K562 (cell line): Measurements from ENCODE around the gene AKAP12. TPM values are rescaled to one million over a fixed set of nuclear protein-coding genes. Genes with fewer than 3 reads are reported as not detected.

Experiments used
- ATAC-seq: fragments of 200-7000 bp; cut with Tn5 transposase; 3 replicates; pipeline ENCODE4 v1.9.1; 2020; ENCODE audit warnings: moderate library complexity
- BruUV-seq: library from RNA; stranded (reverse); fragments of 400-500 nt; replicated peaks from 2 replicates; lab custom pipeline; 2021; lab: Mats Ljungman, UMichigan
- CTCF ChIA-PET: fragments of 300-600 bp; formaldehyde crosslinking; extraction: SDS; loops from one replicate; lab custom pipeline; 2021; ENCODE audit warnings: low intra/inter-chr PET ratio; lab: Yijun Ruan, JAX
- POLR2A ChIA-PET: fragments of 300-600, 350-650 bp; sonication (Branson Sonifier 250); formaldehyde crosslinking; extraction: SDS; loops from one replicate; lab custom pipeline; 2021; ENCODE audit warnings: antibody characterized with exemption, inconsistent platforms; lab: Yijun Ruan, JAX
- DNase-seq, 4 experiments: peaks; one replicate each; pipeline versions ENCODE4 v3.0.0 to v3.0.0-alpha.2; 2011 to 2018; ENCODE audit warnings: low spot score in 3 of 4, mixed read lengths in 3 of 4; ENCODE audit errors: extremely low read depth in 1 of 4
- FAIRE-seq: peaks from 2 replicates; lab custom pipeline; 2011; peaks lifted over from hg19 to GRCh38; lab: Jason Lieb, UNC
- H2AFZ ChIP-seq: 2 replicates; pipeline ENCODE4 v1.6.0; 2011; ENCODE audit warnings: low read depth, low read length, control low read depth, inconsistent platforms
- H3K27ac ChIP-seq: fragments of 200-600 bp; 3 replicates; pipeline ENCODE4 v1.8.0; 2011; ENCODE audit warnings: low read depth, mild to moderate bottlenecking, control low read depth, inconsistent platforms, low read length, moderate library complexity, mixed read lengths; ENCODE audit errors: extremely low read depth
- H3K27me3 ChIP-seq, 2 experiments: fragments of 300-600 bp in 1 of 2; 2 replicates in 1 of 2; 3 replicates in 1 of 2; pipeline versions ENCODE4 v1.6.0 to v1.8.0; 2011; ENCODE audit warnings: inconsistent platforms in 2 of 2, low read length in 2 of 2, mild to moderate bottlenecking in 1 of 2, mixed read lengths in 1 of 2, moderate library complexity in 1 of 2; ENCODE audit not compliant: control insufficient read depth in 2 of 2, insufficient read depth in 2 of 2
- H3K36me3 ChIP-seq: fragments of 300-600 bp; 3 replicates; pipeline ENCODE4 v1.8.0; 2011; ENCODE audit warnings: mild to moderate bottlenecking, low read length, inconsistent platforms; ENCODE audit not compliant: control insufficient read depth, insufficient read depth
- H3K4me1 ChIP-seq, 2 experiments: fragments of 200-600 bp in 1 of 2; replicated peaks in 1 of 2; 2 replicates in 1 of 2; 3 replicates in 1 of 2; pipeline versions ENCODE4 v1.5.1 to v1.8.0; 2011; ENCODE audit warnings: inconsistent platforms in 2 of 2, low read length in 2 of 2, mild to moderate bottlenecking in 1 of 2, mixed read lengths in 1 of 2, moderate library complexity in 1 of 2; ENCODE audit not compliant: control insufficient read depth in 2 of 2, insufficient read depth in 2 of 2
- H3K4me2 ChIP-seq: 2 replicates; pipeline ENCODE4 v1.6.1; 2011; ENCODE audit warnings: low read length, control low read depth, inconsistent platforms, mixed read lengths; ENCODE audit not compliant: insufficient read depth
- H3K4me3 ChIP-seq: fragments of 200-600 bp; sonication (generic), shearing (Covaris generic); 2 replicates; pipeline ENCODE4 v1.5.1; 2016; ENCODE audit warnings: control low read depth, inconsistent platforms
- H3K79me2 ChIP-seq: fragments of 200-600 bp; 3 replicates; pipeline ENCODE4 v1.8.0; 2011; ENCODE audit warnings: low read length, inconsistent platforms; ENCODE audit not compliant: control insufficient read depth, insufficient read depth
- H3K9ac ChIP-seq, 2 experiments: 2 replicates each; pipeline versions ENCODE4 v1.6.0 to v1.6.1; 2011; ENCODE audit warnings: low read depth in 2 of 2, low read length in 2 of 2, control low read depth in 1 of 2, inconsistent platforms in 1 of 2, mild to moderate bottlenecking in 1 of 2, mixed read lengths in 1 of 2; ENCODE audit not compliant: insufficient read depth in 1 of 2
- H3K9me1 ChIP-seq: one replicate; pipeline ENCODE4 v1.6.0; 2011; ENCODE audit warnings: inconsistent platforms, mild to moderate bottlenecking, low read length, moderate library complexity; ENCODE audit not compliant: control insufficient read depth, insufficient read depth
- H3K9me3 ChIP-seq: replicated peaks from 2 replicates; pipeline ENCODE4 v1.5.1; 2011; ENCODE audit warnings: low read depth, low read length, inconsistent platforms; ENCODE audit not compliant: control insufficient read depth, insufficient read depth
- H4K20me1 ChIP-seq: replicated peaks from 2 replicates; pipeline ENCODE4 v1.6.1; 2011; ENCODE audit warnings: low read length, inconsistent platforms, mixed read lengths; ENCODE audit not compliant: control insufficient read depth, insufficient read depth
- BMI1 ChIP-seq: fragments of 150-350 bp; IDR thresholded peaks from 2 replicates; pipeline ENCODE4 v1.6.1; 2014; ENCODE audit warnings: low read length
- CBX2 ChIP-seq: fragments of 200-600 bp; sonication (generic); IDR thresholded peaks from one replicate; pipeline ENCODE4 v1.6.1; 2012; ENCODE audit warnings: mild to moderate bottlenecking, low read length, inconsistent platforms; ENCODE audit not compliant: insufficient read depth, poor library complexity, severe bottlenecking
- CBX8 ChIP-seq: fragments of 200-600 bp; sonication (generic); IDR thresholded peaks from 2 replicates; pipeline ENCODE4 v1.6.1; 2012; ENCODE audit warnings: borderline replicate concordance, mixed run types, low read depth, mild to moderate bottlenecking, moderate library complexity, mixed read lengths, low read length, control low read depth, inconsistent platforms; ENCODE audit not compliant: poor library complexity, severe bottlenecking; ENCODE audit errors: extremely low read depth
- RNF2 ChIP-seq: sonication (generic); IDR thresholded peaks from 2 replicates; pipeline ENCODE4 v1.6.1; 2016
- ZFP36 ChIP-seq: fragments of 150-350 bp; IDR thresholded peaks from 2 replicates; pipeline ENCODE4 v1.6.1; 2018; ENCODE audit warnings: low read length, low read depth; ENCODE audit not compliant: partially characterized antibody
- WGBS: fragments of 100-300 bp; shearing (Covaris generic); methylation state at CpG from one replicate; pipeline ENCODE4 v1.1.6; 2016; ENCODE audit warnings: low coverage, mixed read lengths; ENCODE audit not compliant: insufficient coverage; ENCODE audit errors: missing lambda C conversion rate; 5-methylcytosine and 5-hydroxymethylcytosine counted together
- in situ Hi-C: fragments of 300-500 bp; cut with MboI; formaldehyde crosslinking; loops from 4 replicates; pipeline ENCODE4 v1.15.0; 2018; ENCODE audit warnings: inconsistent platforms, mixed read lengths
- intact Hi-C: fragments of 100-400 bp; cut with micrococcal nuclease; formaldehyde crosslinking; loops from 2 replicates; pipeline ENCODE4 v1.14.2; 2022
- polyA plus RNA-seq, 8 experiments: library from polyadenylated mRNA; depleted of rRNA in 4 of 8; stranded (reverse) in 5 of 8; unstranded in 3 of 8; fragments of >200 nt; fragmentation: Nextera tagmentation in 2 of 8; fragmentation: Illumina TruSeq in 1 of 8; extraction: Ambion mirVana in 2 of 8; extraction: Trizol in 1 of 8; gene quantifications; 2 replicates each; pipeline versions ENCODE4 v1.2.1 to v1.2.3, GENCODE V29; 2011 to 2014; ENCODE audit warnings: inconsistent platforms in 1 of 8, missing spikeins in 1 of 8
- total RNA-seq, 7 experiments: library from RNA; depleted of rRNA in 6 of 7; stranded (reverse); fragments of >200 nt in 6 of 7; fragmentation: Illumina TruSeq in 2 of 7; extraction: Trizol in 2 of 7; gene quantifications; 2 replicates each; pipeline versions ENCODE4 v1.2.1 to v1.2.3, GENCODE V29; 2011 to 2021; ENCODE audit warnings: low replicate concordance in 1 of 7
- TF ChIP-seq, protein P1 (sequence below): fragments of 250-450 bp; sonication (Bioruptor Pico); IDR thresholded peaks from 2 replicates; pipeline ENCODE4 v1.5.1; 2021; ENCODE audit warnings: mild to moderate bottlenecking

Gene AKAP12
- total and polyA plus RNA-seq, 9 of the 15 experiments (the other 6 are each of a cell fraction or from before 2014, with no cell fraction given), result 0.08 to 2.0 (median 0.62) TPM

DNA sequence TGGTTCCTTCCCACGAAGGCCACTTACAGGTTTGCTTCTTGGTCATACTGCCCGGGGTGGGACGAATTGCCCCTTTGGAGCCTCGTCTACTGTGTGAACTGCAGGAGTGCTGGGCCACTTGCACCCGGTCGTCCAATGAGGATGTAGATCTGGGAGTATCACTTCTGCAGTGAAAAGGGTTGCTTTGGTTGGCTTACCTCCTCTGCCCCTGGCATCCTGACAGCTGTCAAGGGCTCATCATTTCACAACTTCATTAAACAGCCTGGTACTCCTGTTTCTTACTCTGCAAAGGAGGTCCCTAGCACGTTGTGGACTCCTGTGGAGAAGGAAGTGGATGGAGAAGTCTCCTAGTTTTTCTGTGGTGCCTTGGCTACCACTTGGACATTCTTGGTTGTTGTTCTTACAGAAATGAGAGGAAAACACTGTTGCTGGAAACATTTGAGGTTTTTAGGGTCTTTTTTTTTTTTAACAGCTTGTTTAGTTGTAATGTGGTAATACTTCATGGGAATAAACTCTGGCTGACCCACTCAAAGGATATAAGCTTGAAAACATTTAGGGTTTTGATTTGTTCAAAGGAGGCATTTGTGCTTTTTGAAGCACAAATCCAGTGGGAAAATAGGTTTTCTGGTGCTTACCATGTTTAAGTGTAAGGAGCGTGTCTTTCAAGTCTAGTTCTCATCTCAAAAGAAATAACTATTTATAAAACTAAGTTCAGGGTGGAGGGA, 60.7 kb downstream of the AKAP12 start (continued):
- TF ChIP-seq, protein P1, sequence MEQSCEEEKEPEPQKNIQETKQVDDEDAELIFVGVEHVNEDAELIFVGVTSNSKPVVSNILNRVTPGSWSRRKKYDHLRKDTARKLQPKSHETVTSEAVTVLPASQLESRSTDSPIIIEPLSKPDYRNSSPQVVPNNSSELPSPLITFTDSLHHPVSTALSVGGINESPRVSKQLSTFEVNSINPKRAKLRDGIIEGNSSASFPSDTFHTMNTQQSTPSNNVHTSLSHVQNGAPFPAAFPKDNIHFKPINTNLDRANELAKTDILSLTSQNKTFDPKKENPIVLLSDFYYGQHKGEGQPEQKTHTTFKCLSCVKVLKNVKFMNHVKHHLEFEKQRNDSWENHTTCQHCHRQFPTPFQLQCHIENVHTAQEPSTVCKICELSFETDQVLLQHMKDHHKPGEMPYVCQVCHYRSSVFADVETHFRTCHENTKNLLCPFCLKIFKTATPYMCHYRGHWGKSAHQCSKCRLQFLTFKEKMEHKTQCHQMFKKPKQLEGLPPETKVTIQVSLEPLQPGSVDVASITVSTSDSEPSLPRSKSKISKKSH (CRISPR knock-in tag), result no peak

DNA sequence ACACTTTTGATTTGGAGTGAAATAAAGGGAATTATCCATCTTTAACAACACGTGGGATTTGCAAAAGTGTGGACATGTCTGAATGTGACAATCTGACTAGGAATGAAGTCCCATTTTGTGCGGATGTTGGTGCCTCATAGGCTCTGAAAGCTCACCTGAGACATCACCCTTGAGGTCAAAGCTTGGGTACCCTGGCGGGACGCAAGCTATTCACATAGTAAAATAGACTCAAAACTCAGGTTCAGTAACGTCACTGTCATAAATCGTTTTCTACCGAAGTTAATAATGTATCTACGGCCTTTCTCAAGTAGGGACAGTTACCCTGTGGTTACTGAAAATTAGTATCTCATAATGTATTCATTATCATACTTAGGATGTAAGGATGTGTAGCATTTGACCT, 61.8 kb downstream of the AKAP12 start:
- H3K4me1 ChIP-seq, result no peaks in the 10 kb centered on the region
- no peaks in the 10 kb centered on the region for H3K36me3 ChIP-seq
- no peak overlapping the region for H3K9ac ChIP-seq
- H3K27ac ChIP-seq, result no peak overlapping the region
- FAIRE-seq, result no peak
- ChIA-PET POLR2A (no interaction called here), CTCF (no interaction called here)
- H4K20me1 ChIP-seq, result 0 out of 2 replicates have a peak, but pooled peaks cover 4% of the 10 kb centered on the region
- in situ Hi-C loops (no loop called here), intact Hi-C loops (no loop called here)
- DNase-seq, result no peak
- ATAC-seq, result no peak
- no peaks in the 10 kb centered on the region for H3K9me3 ChIP-seq
- no peaks in the 10 kb centered on the region for H3K9me1 ChIP-seq
- no TSS peak for BruUV-seq
- TF ChIP-seq ZFP36, result peak; percentile 42
- TF ChIP-seq CBX8, result peak; percentile 80
- TF ChIP-seq RNF2, result 0 out of 2 replicates have a peak, but pooled peaks have one; percentile 46
- TF ChIP-seq BMI1, result no peak
- TF ChIP-seq CBX2, result peak; percentile 78
- H2AFZ ChIP-seq, result no peak overlapping the region
- H3K4me3 ChIP-seq, result no peak overlapping the region
- no peaks in the 10 kb centered on the region for H3K79me2 ChIP-seq
- WGBS, result 0% methylated on average over 8 of the region's 8 CpGs
- H3K27me3 ChIP-seq, result peaks cover 61 to 74% of the 10 kb centered on the region in 2 experiments
- H3K4me2 ChIP-seq, result no peak overlapping the region
